Measurements from ENCODE around the gene NLGN1.

DNA sequence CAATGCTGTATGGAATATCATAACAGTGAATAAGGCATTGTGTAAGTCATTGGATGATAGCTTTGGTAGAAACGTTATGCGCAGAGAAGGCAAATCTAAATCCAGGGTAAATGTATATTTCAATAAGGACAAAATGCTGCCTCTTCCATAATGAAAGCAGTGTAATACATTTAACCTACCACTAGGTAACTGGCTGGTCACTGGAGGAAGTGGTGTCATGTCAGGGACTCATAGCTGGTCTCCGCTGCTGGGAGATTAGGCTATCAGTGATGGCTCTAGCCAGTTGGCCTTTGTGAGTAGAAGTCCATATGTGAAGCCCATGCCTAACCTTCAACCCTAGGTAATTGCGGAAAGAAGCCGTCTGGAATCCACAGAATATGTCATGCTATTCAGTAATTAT lies 140.9 kb downstream of the NLGN1 start:
- TF ChIP-seq, protein P1, sequence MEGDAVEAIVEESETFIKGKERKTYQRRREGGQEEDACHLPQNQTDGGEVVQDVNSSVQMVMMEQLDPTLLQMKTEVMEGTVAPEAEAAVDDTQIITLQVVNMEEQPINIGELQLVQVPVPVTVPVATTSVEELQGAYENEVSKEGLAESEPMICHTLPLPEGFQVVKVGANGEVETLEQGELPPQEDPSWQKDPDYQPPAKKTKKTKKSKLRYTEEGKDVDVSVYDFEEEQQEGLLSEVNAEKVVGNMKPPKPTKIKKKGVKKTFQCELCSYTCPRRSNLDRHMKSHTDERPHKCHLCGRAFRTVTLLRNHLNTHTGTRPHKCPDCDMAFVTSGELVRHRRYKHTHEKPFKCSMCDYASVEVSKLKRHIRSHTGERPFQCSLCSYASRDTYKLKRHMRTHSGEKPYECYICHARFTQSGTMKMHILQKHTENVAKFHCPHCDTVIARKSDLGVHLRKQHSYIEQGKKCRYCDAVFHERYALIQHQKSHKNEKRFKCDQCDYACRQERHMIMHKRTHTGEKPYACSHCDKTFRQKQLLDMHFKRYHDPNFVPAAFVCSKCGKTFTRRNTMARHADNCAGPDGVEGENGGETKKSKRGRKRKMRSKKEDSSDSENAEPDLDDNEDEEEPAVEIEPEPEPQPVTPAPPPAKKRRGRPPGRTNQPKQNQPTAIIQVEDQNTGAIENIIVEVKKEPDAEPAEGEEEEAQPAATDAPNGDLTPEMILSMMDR (IDR thresholded peaks at IDR 0.05), result no peak
- no peak for TF ChIP-seq POLR2AphosphoS5 (IDR thresholded peaks at IDR 0.05)
- no peak for TF ChIP-seq POLR2A (IDR thresholded peaks at IDR 0.05)
